ENCODE measurements around the gene ZSCAN12.

- TF ChIP-seq SP1 (IDR thresholded peaks at IDR 0.05) (no peak), FOXM1 (IDR thresholded peaks at IDR 0.05; ENCODE audit: borderline replicate concordance) (no peak), SUZ12 (IDR thresholded peaks at IDR 0.05) (no peak), NFRKB (IDR thresholded peaks at IDR 0.05) (no peak), BHLHE40 (IDR thresholded peaks at IDR 0.05; ENCODE audit: borderline replicate concordance) (no peak), FOXK2 (IDR thresholded peaks at IDR 0.05) (no peak), ARNT (IDR thresholded peaks at IDR 0.05) (no peak), CTBP1 (IDR thresholded peaks at IDR 0.05; ENCODE audit: borderline replicate concordance) (no peak), ZNF384 (IDR thresholded peaks at IDR 0.05) (no peak), HDGF (IDR thresholded peaks at IDR 0.05; ENCODE audit: borderline replicate concordance) (no peak), ELF4 (IDR thresholded peaks at IDR 0.05) (no peak)
- TF ChIP-seq, protein P1, sequence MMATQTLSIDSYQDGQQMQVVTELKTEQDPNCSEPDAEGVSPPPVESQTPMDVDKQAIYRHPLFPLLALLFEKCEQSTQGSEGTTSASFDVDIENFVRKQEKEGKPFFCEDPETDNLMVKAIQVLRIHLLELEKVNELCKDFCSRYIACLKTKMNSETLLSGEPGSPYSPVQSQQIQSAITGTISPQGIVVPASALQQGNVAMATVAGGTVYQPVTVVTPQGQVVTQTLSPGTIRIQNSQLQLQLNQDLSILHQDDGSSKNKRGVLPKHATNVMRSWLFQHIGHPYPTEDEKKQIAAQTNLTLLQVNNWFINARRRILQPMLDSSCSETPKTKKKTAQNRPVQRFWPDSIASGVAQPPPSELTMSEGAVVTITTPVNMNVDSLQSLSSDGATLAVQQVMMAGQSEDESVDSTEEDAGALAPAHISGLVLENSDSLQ (IDR thresholded peaks at IDR 0.05): no peak
These were observed 46.2 kb downstream of the ZSCAN12 start for GRCh38 chr6:28353356-28353755.
